ENCODE data around the gene SMC5. TPM values are rescaled to one million over a fixed set of nuclear protein-coding genes. Genes with fewer than 3 reads are reported as not detected.

SMC5 gene
- polyA plus RNA-seq, 1 of the 3 experiments (the other 2 are of a cell fraction), result 5.3 TPM

GRCh38 chr9:70255486-70255885, 3.3 kb upstream of the SMC5 start:
- H4K20me1 ChIP-seq (ENCODE audit: insufficient read depth), result peaks cover 4% of the 10 kb centered on the region
- peak overlapping the region; percentile 73 for H3K9ac ChIP-seq
- no peaks in the 10 kb centered on the region for H3K9me3 ChIP-seq
- peak overlapping the region in 1 of 2 experiments; percentile 46; a peak in 1 of 4 replicates for H3K4me3 ChIP-seq (ENCODE audit: low read depth in 2 of 2, low read length in 1 of 2)
- peaks cover 8% of the 10 kb centered on the region for H3F3A ChIP-seq (replicated peaks; ENCODE audit: insufficient read depth)
- peak overlapping the region in 1 of 2 experiments; percentile 95; a peak in 3 of 4 replicates for H3K27ac ChIP-seq (ENCODE audit: low read depth in 2 of 2, low read length in 1 of 2)
- peak overlapping the region; percentile 88 for H2AFZ ChIP-seq (ENCODE audit: low read depth)
- no peak for DNase-seq
- peaks cover 18 to 19% of the 10 kb centered on the region in 2 experiments for H3K4me1 ChIP-seq (ENCODE audit: control insufficient read depth in 1 of 2, insufficient read depth in 2 of 2, low read depth in 1 of 2, low read length in 1 of 2)
- no peaks in the 10 kb centered on the region for H3K9me2 ChIP-seq
- H3K36me3 ChIP-seq (replicated peaks in 1 of 2; ENCODE audit: control insufficient read depth in 1 of 2, insufficient read depth in 2 of 2, low read length in 1 of 2), result peaks cover 0 to 6% of the 10 kb centered on the region in 2 experiments
- no peak for TF ChIP-seq TAF1 (IDR thresholded peaks at IDR 0.05; ENCODE audit: borderline replicate concordance, low read depth, low read length)
- TF ChIP-seq RAD21 (IDR thresholded peaks at IDR 0.05; ENCODE audit: low read length), result no peak
- TF ChIP-seq TCF12 (IDR thresholded peaks at IDR 0.05), result no peak
- no peak for TF ChIP-seq SIN3A (IDR thresholded peaks at IDR 0.05; ENCODE audit: borderline replicate concordance, low read depth, low read length)
- no peak for TF ChIP-seq ELF1 (IDR thresholded peaks at IDR 0.05)
- no peak for TF ChIP-seq MEF2A (IDR thresholded peaks at IDR 0.05; ENCODE audit: borderline replicate concordance, low read depth)
- TF ChIP-seq YY1 (IDR thresholded peaks at IDR 0.05; ENCODE audit: low read depth), result no peak
- no peak for TF ChIP-seq USF2 (IDR thresholded peaks at IDR 0.05; ENCODE audit: borderline replicate concordance, low read depth, low read length)
- TF ChIP-seq, protein P1, sequence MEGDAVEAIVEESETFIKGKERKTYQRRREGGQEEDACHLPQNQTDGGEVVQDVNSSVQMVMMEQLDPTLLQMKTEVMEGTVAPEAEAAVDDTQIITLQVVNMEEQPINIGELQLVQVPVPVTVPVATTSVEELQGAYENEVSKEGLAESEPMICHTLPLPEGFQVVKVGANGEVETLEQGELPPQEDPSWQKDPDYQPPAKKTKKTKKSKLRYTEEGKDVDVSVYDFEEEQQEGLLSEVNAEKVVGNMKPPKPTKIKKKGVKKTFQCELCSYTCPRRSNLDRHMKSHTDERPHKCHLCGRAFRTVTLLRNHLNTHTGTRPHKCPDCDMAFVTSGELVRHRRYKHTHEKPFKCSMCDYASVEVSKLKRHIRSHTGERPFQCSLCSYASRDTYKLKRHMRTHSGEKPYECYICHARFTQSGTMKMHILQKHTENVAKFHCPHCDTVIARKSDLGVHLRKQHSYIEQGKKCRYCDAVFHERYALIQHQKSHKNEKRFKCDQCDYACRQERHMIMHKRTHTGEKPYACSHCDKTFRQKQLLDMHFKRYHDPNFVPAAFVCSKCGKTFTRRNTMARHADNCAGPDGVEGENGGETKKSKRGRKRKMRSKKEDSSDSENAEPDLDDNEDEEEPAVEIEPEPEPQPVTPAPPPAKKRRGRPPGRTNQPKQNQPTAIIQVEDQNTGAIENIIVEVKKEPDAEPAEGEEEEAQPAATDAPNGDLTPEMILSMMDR (IDR thresholded peaks at IDR 0.05), result no peak
- TF ChIP-seq, protein P2, sequence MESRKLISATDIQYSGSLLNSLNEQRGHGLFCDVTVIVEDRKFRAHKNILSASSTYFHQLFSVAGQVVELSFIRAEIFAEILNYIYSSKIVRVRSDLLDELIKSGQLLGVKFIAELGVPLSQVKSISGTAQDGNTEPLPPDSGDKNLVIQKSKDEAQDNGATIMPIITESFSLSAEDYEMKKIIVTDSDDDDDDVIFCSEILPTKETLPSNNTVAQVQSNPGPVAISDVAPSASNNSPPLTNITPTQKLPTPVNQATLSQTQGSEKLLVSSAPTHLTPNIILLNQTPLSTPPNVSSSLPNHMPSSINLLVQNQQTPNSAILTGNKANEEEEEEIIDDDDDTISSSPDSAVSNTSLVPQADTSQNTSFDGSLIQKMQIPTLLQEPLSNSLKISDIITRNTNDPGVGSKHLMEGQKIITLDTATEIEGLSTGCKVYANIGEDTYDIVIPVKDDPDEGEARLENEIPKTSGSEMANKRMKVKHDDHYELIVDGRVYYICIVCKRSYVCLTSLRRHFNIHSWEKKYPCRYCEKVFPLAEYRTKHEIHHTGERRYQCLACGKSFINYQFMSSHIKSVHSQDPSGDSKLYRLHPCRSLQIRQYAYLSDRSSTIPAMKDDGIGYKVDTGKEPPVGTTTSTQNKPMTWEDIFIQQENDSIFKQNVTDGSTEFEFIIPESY (IDR thresholded peaks at IDR 0.05; ENCODE audit: borderline replicate concordance, low read depth), result no peak
- TF ChIP-seq, protein P3, sequence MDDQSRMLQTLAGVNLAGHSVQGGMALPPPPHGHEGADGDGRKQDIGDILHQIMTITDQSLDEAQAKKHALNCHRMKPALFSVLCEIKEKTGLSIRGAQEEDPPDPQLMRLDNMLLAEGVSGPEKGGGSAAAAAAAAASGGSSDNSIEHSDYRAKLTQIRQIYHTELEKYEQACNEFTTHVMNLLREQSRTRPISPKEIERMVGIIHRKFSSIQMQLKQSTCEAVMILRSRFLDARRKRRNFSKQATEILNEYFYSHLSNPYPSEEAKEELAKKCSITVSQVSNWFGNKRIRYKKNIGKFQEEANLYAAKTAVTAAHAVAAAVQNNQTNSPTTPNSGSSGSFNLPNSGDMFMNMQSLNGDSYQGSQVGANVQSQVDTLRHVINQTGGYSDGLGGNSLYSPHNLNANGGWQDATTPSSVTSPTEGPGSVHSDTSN (IDR thresholded peaks at IDR 0.05), result no peak; the same call in 1 of the 2 replicates
- no peak for TF ChIP-seq FOSL2 (IDR thresholded peaks at IDR 0.05; ENCODE audit: borderline replicate concordance, low read depth)
- TF ChIP-seq MAX (IDR thresholded peaks at IDR 0.05; ENCODE audit: low read depth), result no peak
- no peak for TF ChIP-seq POLR2AphosphoS5 (IDR thresholded peaks at IDR 0.05; ENCODE audit: low read depth, low read length)
- ChIA-PET POLR2A (no interaction called here), CTCF (interaction anchor here (1.1 to 1.4 kb wide), 2 partner anchors 12 to 13 kb away, joined by 3 read pairs; no protein-coding TSS in a partner anchor)
- peak overlapping the region; percentile 92 for H3K4me2 ChIP-seq
- H3K79me2 ChIP-seq (ENCODE audit: insufficient read depth), result peaks cover 37% of the 10 kb centered on the region
- no peaks in the 10 kb centered on the region for H3K27me3 ChIP-seq (ENCODE audit: insufficient read depth)
